Cardiac muscle cell (in vitro differentiated cells and primary cell): ENCODE data around the gene SYNE2. TPM values are rescaled to one million over a fixed set of nuclear protein-coding genes. Genes with fewer than 3 reads are reported as not detected.

Source experiments
- DNase-seq, 2 donors: peaks; one replicate each; pipeline versions ENCODE4 v3.0.0 to v3.0.0-alpha.2; 2010 to 2017; ENCODE audit warnings: low read depth in 1 of 2, low spot score in 1 of 2
- H3K27ac ChIP-seq: fragments of 200-600 bp; sonication (generic); 2 replicates; pipeline ENCODE4 v1.5.1; 2016
- H3K27me3 ChIP-seq: fragments of 200-600 bp; sonication (generic); 2 replicates; pipeline ENCODE4 v1.6.0; 2016; ENCODE audit warnings: control low read depth
- H3K36me3 ChIP-seq: fragments of 200-600 bp; sonication (generic); 2 replicates; pipeline ENCODE4 v1.5.1; 2016; ENCODE audit warnings: control low read depth
- H3K4me1 ChIP-seq: fragments of 200-600 bp; sonication (generic); 2 replicates; pipeline ENCODE4 v1.8.1; 2017; ENCODE audit warnings: low read depth, mild to moderate bottlenecking, mixed run types
- H3K4me3 ChIP-seq: fragments of 200-600 bp; sonication (generic); 2 replicates; pipeline ENCODE4 v1.5.1; 2016; ENCODE audit warnings: mild to moderate bottlenecking
- H3K9me3 ChIP-seq: fragments of 200-600 bp; sonication (generic); 2 replicates; pipeline ENCODE4 v1.5.1; 2017; ENCODE audit warnings: low read depth, mild to moderate bottlenecking, control low read depth
- CTCF ChIP-seq: IDR thresholded peaks from 2 replicates; pipeline ENCODE4 v1.5.1; 2012; ENCODE audit warnings: low read depth, mild to moderate bottlenecking, low read length
- polyA plus RNA-seq: library from polyadenylated mRNA; unstranded; fragments of >200 nt; fragmentation: Nextera tagmentation; extraction: Ambion mirVana; gene quantifications from 2 replicates; pipeline ENCODE4 v1.2.1, GENCODE V29; 2016
- total RNA-seq: library from RNA; depleted of rRNA; stranded (reverse); fragments of >200 nt; gene quantifications from 2 replicates; pipeline ENCODE4 v1.2.3, GENCODE V29; 2016

Gene SYNE2
- total and polyA plus RNA-seq, 2 experiments from 2014 or later = 36.0 to 95.2 TPM

- H3K9me3 ChIP-seq = no peaks in the 10 kb centered on the region
- peaks cover 59% of the 10 kb centered on the region for H3K4me1 ChIP-seq
- DNase-seq = peak in 1 of 2 donors; percentile 18
- H3K36me3 ChIP-seq = peaks cover 10% of the 10 kb centered on the region
- TF ChIP-seq CTCF = no peak
- peak overlapping the region; percentile 51 for H3K27ac ChIP-seq
- H3K27me3 ChIP-seq = no peaks in the 10 kb centered on the region
- H3K4me3 ChIP-seq = no peak overlapping the region
These were observed 364.5 kb downstream of the SYNE2 start for GRCh38 chr14:64217308-64217707.

GRCh38 chr14:64217834-64218233 lies 365.0 kb downstream of the SYNE2 start:
- DNase-seq = no peak
- Histone ChIP-seq H3K27ac (peak overlapping the region; percentile 51), H3K4me3 (no peak overlapping the region), H3K27me3 (no peaks in the 10 kb centered on the region), H3K4me1 (peaks cover 63% of the 10 kb centered on the region), H3K9me3 (no peaks in the 10 kb centered on the region), H3K36me3 (peaks cover 10% of the 10 kb centered on the region)
- TF ChIP-seq CTCF = no peak

- Histone ChIP-seq H3K36me3 (peaks cover 10% of the 10 kb centered on the region), H3K4me1 (peaks cover 60% of the 10 kb centered on the region), H3K27me3 (no peaks in the 10 kb centered on the region), H3K9me3 (no peaks in the 10 kb centered on the region), H3K27ac (peak overlapping the region; percentile 51), H3K4me3 (no peak overlapping the region)
- peak; percentile 30 to 65 for DNase-seq
- TF ChIP-seq CTCF = no peak
These were observed 365.8 kb downstream of the SYNE2 start for GRCh38 chr14:64218344-64219240.

- TF ChIP-seq CTCF = no peak
- H3K27ac ChIP-seq = peak overlapping the region; percentile 80
- peak in 1 of 2 donors; percentile 19 for DNase-seq
- H3K36me3 ChIP-seq = peaks cover 12% of the 10 kb centered on the region
- H3K4me3 ChIP-seq = no peak overlapping the region
- H3K4me1 ChIP-seq = peaks cover 53% of the 10 kb centered on the region
- H3K27me3 ChIP-seq = no peaks in the 10 kb centered on the region
- no peaks in the 10 kb centered on the region for H3K9me3 ChIP-seq
These were observed 367.3 kb downstream of the SYNE2 start for GRCh38 chr14:64220056-64220455.

GRCh38 chr14:64220466-64220865 lies 367.7 kb downstream of the SYNE2 start:
- Histone ChIP-seq H3K9me3 (no peaks in the 10 kb centered on the region), H3K4me1 (peaks cover 53% of the 10 kb centered on the region), H3K36me3 (peaks cover 14% of the 10 kb centered on the region), H3K4me3 (no peak overlapping the region), H3K27me3 (no peaks in the 10 kb centered on the region), H3K27ac (peak overlapping the region; percentile 80)
- peak; percentile 66 for DNase-seq
- no peak for TF ChIP-seq CTCF
